Nephron progenitor cell (in vitro differentiated cells): ENCODE measurements around the gene MYH7.

Experiments
- DNase-seq: peaks from one replicate; pipeline ENCODE4 v3.0.0; 2021
- H3K27ac Mint-ChIP-seq: 2 replicates; pipeline ENCODE4 v1.8.0; 2021; ENCODE audit warnings: mild to moderate bottlenecking, moderate library complexity, mixed read lengths
- H3K27me3 Mint-ChIP-seq: 2 replicates; pipeline ENCODE4 v1.8.0; 2021; ENCODE audit warnings: mild to moderate bottlenecking, low read depth, mixed read lengths; ENCODE audit not compliant: poor library complexity
- H3K36me3 Mint-ChIP-seq: 2 replicates; pipeline ENCODE4 v1.8.0; 2021; ENCODE audit warnings: low read depth, mixed read lengths
- H3K4me1 Mint-ChIP-seq: 2 replicates; pipeline ENCODE4 v1.8.0; 2021; ENCODE audit warnings: mixed read lengths
- H3K4me3 Mint-ChIP-seq: 2 replicates; pipeline ENCODE4 v1.8.0; 2021; ENCODE audit warnings: mild to moderate bottlenecking, moderate library complexity, mixed read lengths
- H3K9me3 Mint-ChIP-seq: 2 replicates; pipeline ENCODE4 v1.8.0; 2021; ENCODE audit warnings: mild to moderate bottlenecking, moderate library complexity, mixed read lengths
- CTCF ChIP-seq: fragments of 200-600 bp; sonication (generic); IDR thresholded peaks from 2 replicates; pipeline ENCODE4 v1.5.0; 2021; ENCODE audit warnings: antibody characterized with exemption

The MYH7 gene

GRCh38 chr14:23434488-23435222 is 805 bp downstream of the MYH7 start:
- Mint-ChIP-seq H3K36me3 (no peaks in the 10 kb centered on the region), H3K4me3 (no peak overlapping the region), H3K4me1 (peaks cover 47% of the 10 kb centered on the region), H3K27ac (no peak overlapping the region), H3K9me3 (no peaks in the 10 kb centered on the region), H3K27me3 (peaks cover 44% of the 10 kb centered on the region)
- TF ChIP-seq CTCF, result no peak
- no peak for DNase-seq

- H3K4me1 Mint-ChIP-seq, result peaks cover 41% of the 10 kb centered on the region
- H3K4me3 Mint-ChIP-seq, result no peak overlapping the region
- H3K36me3 Mint-ChIP-seq, result no peaks in the 10 kb centered on the region
- no peak for DNase-seq
- TF ChIP-seq CTCF, result no peak
- peaks cover 50% of the 10 kb centered on the region for H3K27me3 Mint-ChIP-seq
- H3K27ac Mint-ChIP-seq, result no peak overlapping the region
- H3K9me3 Mint-ChIP-seq, result no peaks in the 10 kb centered on the region
Measured at GRCh38 chr14:23433457-23433856, 2.0 kb downstream of the MYH7 start.

GRCh38 chr14:23432946-23433345 is 2.5 kb downstream of the MYH7 start:
- Mint-ChIP-seq H3K27ac (no peak overlapping the region), H3K9me3 (no peaks in the 10 kb centered on the region), H3K27me3 (peaks cover 55% of the 10 kb centered on the region), H3K4me1 (peaks cover 36% of the 10 kb centered on the region), H3K4me3 (no peak overlapping the region), H3K36me3 (no peaks in the 10 kb centered on the region)
- no peak for TF ChIP-seq CTCF
- no peak for DNase-seq

- no peak overlapping the region for H3K4me3 Mint-ChIP-seq
- TF ChIP-seq CTCF, result no peak
- peaks cover 62% of the 10 kb centered on the region for H3K27me3 Mint-ChIP-seq
- H3K27ac Mint-ChIP-seq, result no peak overlapping the region
- H3K36me3 Mint-ChIP-seq, result no peaks in the 10 kb centered on the region
- H3K9me3 Mint-ChIP-seq, result no peaks in the 10 kb centered on the region
- H3K4me1 Mint-ChIP-seq, result peaks cover 30% of the 10 kb centered on the region
- DNase-seq, result no peak
Measured at GRCh38 chr14:23432102-23432925, 3.1 kb downstream of the MYH7 start.

GRCh38 chr14:23431486-23431885 is 4.0 kb downstream of the MYH7 start:
- DNase-seq, result no peak
- no peak for TF ChIP-seq CTCF
- no peaks in the 10 kb centered on the region for H3K9me3 Mint-ChIP-seq
- H3K4me3 Mint-ChIP-seq, result no peak overlapping the region
- H3K4me1 Mint-ChIP-seq, result peaks cover 23% of the 10 kb centered on the region
- H3K36me3 Mint-ChIP-seq, result no peaks in the 10 kb centered on the region
- H3K27ac Mint-ChIP-seq, result peak overlapping the region; percentile 33
- H3K27me3 Mint-ChIP-seq, result peaks cover 63% of the 10 kb centered on the region
